Measurements from ENCODE around the gene BCL11B.

Gene BCL11B

DNA sequence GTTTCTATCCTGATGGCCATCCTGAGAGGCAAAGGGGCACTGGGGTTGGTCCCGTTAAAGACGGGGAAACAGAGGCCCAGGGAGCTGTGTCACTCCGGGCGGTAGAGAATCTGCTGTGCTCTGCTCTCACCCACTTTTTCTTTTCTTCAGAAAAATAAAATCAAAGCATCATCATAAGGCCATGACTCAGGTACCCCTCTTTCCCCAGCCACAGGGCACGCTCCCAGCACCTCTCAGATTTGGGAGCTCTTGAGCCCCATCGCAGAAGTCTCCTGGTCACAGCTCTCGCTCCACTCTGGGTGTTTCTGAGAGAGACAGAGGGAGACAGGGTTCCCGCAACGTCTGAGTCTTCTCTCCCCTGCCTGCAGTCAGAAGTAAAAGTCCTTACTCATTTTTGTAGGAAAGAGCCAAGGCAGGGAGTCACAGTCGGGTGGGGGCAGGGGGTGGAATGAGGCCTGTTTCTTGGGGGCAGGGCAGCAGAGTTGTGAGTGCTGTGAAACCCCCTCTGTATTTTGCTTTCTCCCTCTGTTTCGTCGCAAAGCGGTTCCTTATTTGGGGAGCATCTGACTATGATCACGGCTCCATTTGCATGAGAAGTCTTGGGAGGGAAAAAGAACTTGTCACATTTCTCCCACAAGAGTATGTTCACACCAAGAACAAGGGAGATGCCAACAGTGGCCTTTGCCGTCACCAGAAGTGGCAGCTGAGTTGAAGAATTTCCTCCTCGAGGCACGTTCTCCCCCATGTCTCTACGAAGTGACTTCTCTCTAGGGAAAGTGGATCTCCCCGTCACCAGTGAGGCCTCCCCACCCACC, 139.0 kb downstream of the BCL11B start:
- CTCF ChIA-PET = no interaction called here
- no peak for DNase-seq (ENCODE audit: extremely low spot score)
- TF ChIP-seq, protein P1, sequence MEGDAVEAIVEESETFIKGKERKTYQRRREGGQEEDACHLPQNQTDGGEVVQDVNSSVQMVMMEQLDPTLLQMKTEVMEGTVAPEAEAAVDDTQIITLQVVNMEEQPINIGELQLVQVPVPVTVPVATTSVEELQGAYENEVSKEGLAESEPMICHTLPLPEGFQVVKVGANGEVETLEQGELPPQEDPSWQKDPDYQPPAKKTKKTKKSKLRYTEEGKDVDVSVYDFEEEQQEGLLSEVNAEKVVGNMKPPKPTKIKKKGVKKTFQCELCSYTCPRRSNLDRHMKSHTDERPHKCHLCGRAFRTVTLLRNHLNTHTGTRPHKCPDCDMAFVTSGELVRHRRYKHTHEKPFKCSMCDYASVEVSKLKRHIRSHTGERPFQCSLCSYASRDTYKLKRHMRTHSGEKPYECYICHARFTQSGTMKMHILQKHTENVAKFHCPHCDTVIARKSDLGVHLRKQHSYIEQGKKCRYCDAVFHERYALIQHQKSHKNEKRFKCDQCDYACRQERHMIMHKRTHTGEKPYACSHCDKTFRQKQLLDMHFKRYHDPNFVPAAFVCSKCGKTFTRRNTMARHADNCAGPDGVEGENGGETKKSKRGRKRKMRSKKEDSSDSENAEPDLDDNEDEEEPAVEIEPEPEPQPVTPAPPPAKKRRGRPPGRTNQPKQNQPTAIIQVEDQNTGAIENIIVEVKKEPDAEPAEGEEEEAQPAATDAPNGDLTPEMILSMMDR (IDR thresholded peaks at IDR 0.05; ENCODE audit: control extremely low read depth, extremely low read depth, low read depth, missing control alignments) = no peak
- POLR2A ChIA-PET = no interaction called here

DNA sequence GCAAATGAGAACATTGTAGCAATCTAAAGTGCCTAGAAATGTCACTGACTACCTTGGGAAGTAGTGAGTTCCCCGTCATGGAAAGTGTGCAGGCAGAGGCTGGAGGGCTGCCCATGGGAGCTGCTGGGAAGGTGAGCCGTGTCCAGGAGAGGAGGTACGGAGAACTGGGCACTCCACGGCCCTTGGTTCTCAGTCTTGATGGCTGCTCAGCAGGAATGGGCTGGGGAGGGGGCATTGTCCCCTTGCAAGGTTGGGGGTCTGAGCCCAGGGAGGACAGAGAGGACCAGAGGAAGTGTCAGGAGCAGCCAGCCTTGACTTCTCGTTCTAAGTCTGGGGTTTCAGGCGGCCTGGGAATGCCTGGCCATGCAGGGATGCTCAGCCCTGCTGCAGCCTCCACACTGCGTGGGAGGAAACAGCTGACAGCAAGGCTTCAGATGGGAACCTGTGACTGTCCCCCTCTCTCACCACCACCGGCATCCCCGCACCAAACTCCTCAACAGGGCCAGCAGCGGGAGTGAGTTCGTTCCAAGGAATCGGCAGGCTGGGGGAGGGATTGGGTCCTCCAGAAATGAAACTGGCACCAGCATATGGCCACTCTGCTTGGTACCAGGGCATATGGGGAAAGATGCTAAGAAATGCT, 140.2 kb downstream of the BCL11B start:
- CTCF ChIA-PET = no interaction called here
- no peak for DNase-seq (ENCODE audit: extremely low spot score)
- POLR2A ChIA-PET = no interaction called here
- TF ChIP-seq, protein P1 (IDR thresholded peaks at IDR 0.05; ENCODE audit: control extremely low read depth, extremely low read depth, low read depth, missing control alignments) = no peak

DNA sequence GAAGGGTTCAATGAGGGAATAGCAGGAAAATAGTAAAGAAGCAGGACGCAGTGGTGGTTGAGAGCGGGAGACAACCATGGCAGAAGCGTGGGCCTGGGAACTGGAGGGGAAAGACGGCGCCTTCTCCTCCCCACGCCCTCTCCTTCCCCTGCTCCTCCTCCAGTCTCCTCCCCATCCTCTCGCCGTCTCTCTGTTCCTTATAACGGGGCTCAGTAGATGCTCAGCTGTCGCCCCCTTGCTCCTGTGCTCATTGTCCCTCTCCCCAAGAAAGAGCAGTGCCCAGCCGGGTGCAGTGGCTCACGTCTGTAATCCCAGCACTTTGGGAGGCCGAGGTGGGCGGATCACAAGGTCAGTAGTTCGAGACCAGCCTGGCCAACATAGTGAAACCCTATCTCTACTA, 142.0 kb downstream of the BCL11B start:
- no peak for DNase-seq (ENCODE audit: extremely low spot score)
- ChIA-PET POLR2A (no interaction called here), CTCF (no interaction called here)
- TF ChIP-seq, protein P1 (IDR thresholded peaks at IDR 0.05; ENCODE audit: control extremely low read depth, extremely low read depth, low read depth, missing control alignments) = no peak

DNA sequence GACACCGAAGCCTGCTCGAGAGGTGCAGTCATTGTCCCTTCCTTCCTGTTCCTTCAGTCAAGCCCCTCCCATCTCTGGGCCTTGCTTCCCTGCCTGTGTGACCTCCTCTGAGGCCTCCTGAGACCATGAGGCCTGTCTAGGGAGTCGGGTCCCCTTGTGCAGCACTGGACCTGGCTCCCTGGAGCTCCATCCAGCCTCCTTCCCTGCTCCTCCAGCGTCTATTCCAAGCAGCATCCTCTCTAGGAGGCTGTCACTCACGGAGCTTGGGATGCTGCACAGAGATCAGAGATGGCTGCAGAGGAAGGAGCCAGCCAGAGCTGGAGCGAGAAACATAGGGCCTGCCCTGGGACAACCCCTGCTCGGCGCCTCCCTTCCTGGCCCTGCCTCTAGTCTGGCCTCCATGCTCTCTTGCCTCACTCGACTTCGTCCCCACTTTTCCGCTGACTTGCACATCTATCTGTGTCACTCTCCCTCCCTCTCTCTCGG, 142.7 kb downstream of the BCL11B start:
- ChIA-PET CTCF (no interaction called here), POLR2A (no interaction called here)
- no peak for DNase-seq (ENCODE audit: extremely low spot score)
- TF ChIP-seq, protein P1 (IDR thresholded peaks at IDR 0.05; ENCODE audit: control extremely low read depth, extremely low read depth, low read depth, missing control alignments) = no peak

DNA sequence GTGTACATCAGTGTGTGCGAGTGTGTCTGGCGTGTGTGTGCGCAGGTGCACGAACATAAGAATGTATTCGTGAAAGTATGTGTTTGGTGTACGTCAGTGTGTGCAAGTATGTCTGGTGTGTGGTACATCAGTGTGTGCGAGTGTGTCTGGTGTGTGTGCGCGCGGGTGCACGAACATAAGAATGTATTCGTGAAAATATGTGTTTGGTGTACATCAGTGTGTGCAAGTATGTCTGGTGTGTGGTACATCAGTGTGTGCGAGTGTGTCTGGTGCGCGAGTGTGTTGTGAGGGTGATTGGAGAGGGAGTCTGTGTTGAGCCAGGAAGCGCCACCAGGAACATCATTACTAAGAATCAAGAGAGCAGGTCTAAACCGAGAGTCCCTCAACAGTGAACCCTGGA, 143.8 kb downstream of the BCL11B start:
- ChIA-PET POLR2A (no interaction called here), CTCF (no interaction called here)
- TF ChIP-seq, protein P1 (IDR thresholded peaks at IDR 0.05; ENCODE audit: control extremely low read depth, extremely low read depth, low read depth, missing control alignments) = no peak
- no peak for DNase-seq (ENCODE audit: extremely low spot score)

DNA sequence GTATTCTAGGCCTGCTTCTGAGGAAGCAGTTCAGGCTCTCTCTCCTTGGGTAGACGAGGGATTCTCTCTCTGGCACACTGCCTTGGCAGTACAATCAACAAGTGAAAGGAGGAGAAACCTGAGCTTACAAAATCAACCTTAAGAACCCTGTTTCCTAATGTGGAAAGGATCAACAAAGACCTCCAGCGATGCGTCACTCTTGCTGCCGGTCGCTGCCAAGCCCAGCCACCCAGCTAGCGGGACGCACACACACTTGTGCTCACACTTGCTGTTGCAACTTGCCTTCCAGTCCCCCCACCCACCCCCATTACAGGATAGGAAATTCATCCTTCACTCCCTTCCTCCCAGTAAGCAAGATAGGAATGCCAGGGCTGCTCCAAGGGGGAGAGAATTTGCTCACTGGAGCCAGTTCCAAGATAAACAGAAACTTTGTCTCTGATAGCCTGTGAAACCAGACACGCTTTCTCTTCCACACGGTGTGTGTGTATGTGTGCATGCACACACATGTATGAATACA, 144.3 kb downstream of the BCL11B start:
- no peak for DNase-seq (ENCODE audit: extremely low spot score)
- CTCF ChIA-PET = no interaction called here
- POLR2A ChIA-PET = no interaction called here
- TF ChIP-seq, protein P1 (IDR thresholded peaks at IDR 0.05; ENCODE audit: control extremely low read depth, extremely low read depth, low read depth, missing control alignments) = no peak

All from GM10248 (cell line).